ENCODE measurements around the gene VPS13D. TPM values are rescaled to one million over a fixed set of nuclear protein-coding genes. Genes with fewer than 3 reads are reported as not detected.

VPS13D gene
- total RNA-seq, 4 donors from 2014 or later, result 60.9 to 91.6 (median 71.6) TPM

DNA sequence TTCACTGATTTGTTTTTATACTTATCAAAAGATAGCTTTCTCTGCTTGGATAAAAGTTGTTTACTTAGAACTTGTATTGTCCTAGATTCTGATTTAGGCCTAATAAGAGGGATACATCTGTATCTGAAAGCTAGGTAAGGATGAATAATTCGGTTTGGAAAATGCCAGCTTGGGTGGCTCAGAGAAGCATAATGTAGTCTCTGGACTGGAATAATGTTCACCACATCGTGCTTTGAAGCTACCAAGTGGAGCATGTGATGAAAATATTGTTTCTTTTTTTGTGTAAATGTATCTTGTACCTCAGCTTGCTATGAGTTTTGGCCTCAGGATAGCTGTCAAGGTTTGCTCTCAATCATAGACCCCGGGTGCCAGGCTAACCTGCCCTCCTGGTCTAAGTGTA, 49.2 kb downstream of the VPS13D start:
- Histone ChIP-seq H3K27me3 (no peaks in the 10 kb centered on the region), H3K36me3 (peaks cover 6 to 75% of the 10 kb centered on the region in 2 donors), H3K9me3 (no peaks in the 10 kb centered on the region), H3K4me3 (no peak overlapping the region), H3K27ac (no peak overlapping the region), H3K4me1 (no peaks in the 10 kb centered on the region)
- intact Hi-C loops (cut with DNase I; ENCODE audit: low total_unique reads) (loop anchor here (5.0 kb wide), 1 partner anchor 343 kb away; no protein-coding TSS in a partner anchor), in situ Hi-C loops (cut with MboI; ENCODE audit: low sequenced_read_pairs in 4 of 4) (loop anchor here in 1 of 4 donors (10.0 kb wide), 1 partner anchor 64 kb away; no protein-coding TSS in a partner anchor)
- no peak for ATAC-seq
- TF ChIP-seq CTCF (IDR thresholded peaks at IDR 0.05 in 4 of 5, conservative IDR thresholded peaks at IDR 0.05 in 1 of 5) (no peak), POLR2A (IDR thresholded peaks at IDR 0.05) (no peak)
- DNase-seq, result no peak

DNA sequence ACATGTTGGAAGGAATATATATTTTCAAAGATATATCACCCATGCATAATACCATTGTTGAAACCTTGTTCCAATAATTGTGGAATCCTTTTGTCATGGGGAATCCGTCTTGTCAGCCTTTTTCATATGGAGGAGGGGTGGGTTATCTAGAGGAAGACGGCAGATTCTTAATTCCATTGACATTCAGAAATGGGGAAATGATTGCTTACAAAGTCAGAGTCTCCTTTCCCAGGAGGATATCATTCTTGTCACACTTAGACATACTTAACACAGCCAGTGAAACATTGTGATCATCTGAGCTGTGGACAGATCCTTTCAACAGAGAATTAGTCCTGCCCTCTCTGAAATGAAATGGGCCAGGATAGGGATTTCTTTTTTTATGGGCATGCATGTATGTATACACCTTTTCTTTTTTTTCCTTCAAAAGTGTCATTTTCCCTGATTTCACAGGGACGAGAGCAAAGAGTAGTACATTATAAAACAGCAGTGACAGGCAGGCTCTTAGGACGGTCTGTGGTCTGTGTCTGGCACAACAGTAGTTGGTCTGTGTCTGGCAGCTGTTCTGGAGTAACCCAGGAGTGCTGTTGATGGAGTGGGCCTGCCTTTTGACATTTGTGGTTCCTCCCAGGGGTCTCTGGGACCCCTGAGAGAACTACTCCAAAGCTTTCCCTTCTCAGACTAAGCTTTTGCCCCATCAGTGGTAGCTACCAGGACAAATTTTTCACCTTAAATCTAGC, 50.1 kb downstream of the VPS13D start:
- Histone ChIP-seq H3K4me1 (no peaks in the 10 kb centered on the region), H3K27ac (no peak overlapping the region), H3K27me3 (no peaks in the 10 kb centered on the region), H3K4me3 (no peak overlapping the region), H3K9me3 (no peaks in the 10 kb centered on the region), H3K36me3 (peaks cover 6 to 80% of the 10 kb centered on the region in 2 donors)
- DNase-seq (no peak), ATAC-seq (peak in 1 of 2 donors; percentile 34)
- no peak for TF ChIP-seq CTCF (IDR thresholded peaks at IDR 0.05 in 4 of 5, conservative IDR thresholded peaks at IDR 0.05 in 1 of 5)
- TF ChIP-seq POLR2A (IDR thresholded peaks at IDR 0.05), result no peak
- intact Hi-C loops (cut with DNase I; ENCODE audit: low total_unique reads), result loop anchor here (5.0 kb wide), 1 partner anchor 342 kb away; no protein-coding TSS in a partner anchor
- in situ Hi-C loops (cut with MboI; ENCODE audit: low sequenced_read_pairs in 4 of 4), result loop anchor here in 1 of 4 donors (10.0 kb wide), 1 partner anchor 65 kb away; no protein-coding TSS in a partner anchor

- peaks cover 6 to 67% of the 10 kb centered on the region in 2 donors for H3K36me3 ChIP-seq
- no peak for TF ChIP-seq POLR2A (IDR thresholded peaks at IDR 0.05)
- TF ChIP-seq CTCF (IDR thresholded peaks at IDR 0.05 in 4 of 5, conservative IDR thresholded peaks at IDR 0.05 in 1 of 5), result no peak
- intact Hi-C loops (cut with DNase I; ENCODE audit: low total_unique reads), result no loop called here
Measured at GRCh38 chr1:12282142-12282541, 52.3 kb downstream of the VPS13D start.

GRCh38 chr1:12284486-12284885, 54.7 kb downstream of the VPS13D start:
- no peak for ATAC-seq

More at GRCh38 chr1:12282142-12282541, 52.3 kb downstream of the VPS13D start:
- ATAC-seq (no peak), DNase-seq (no peak)
- in situ Hi-C loops (cut with MboI; ENCODE audit: low sequenced_read_pairs in 4 of 4), result no loop called here
- H3K4me3 ChIP-seq, result no peak overlapping the region
- H3K9me3 ChIP-seq, result no peaks in the 10 kb centered on the region
- H3K27me3 ChIP-seq, result no peaks in the 10 kb centered on the region
- peaks cover 0 to 5% of the 10 kb centered on the region in 2 donors for H3K4me1 ChIP-seq
- no peak overlapping the region for H3K27ac ChIP-seq

More at GRCh38 chr1:12284486-12284885, 54.7 kb downstream of the VPS13D start:
- DNase-seq, result no peak
- intact Hi-C loops (cut with DNase I; ENCODE audit: low total_unique reads), result no loop called here
- H3K9me3 ChIP-seq, result no peaks in the 10 kb centered on the region
- H3K4me1 ChIP-seq, result peaks cover 0 to 10% of the 10 kb centered on the region in 2 donors
- H3K4me3 ChIP-seq, result no peak overlapping the region
- H3K27me3 ChIP-seq, result no peaks in the 10 kb centered on the region
- H3K36me3 ChIP-seq, result peaks cover 6 to 51% of the 10 kb centered on the region in 2 donors
- TF ChIP-seq CTCF (IDR thresholded peaks at IDR 0.05 in 4 of 5, conservative IDR thresholded peaks at IDR 0.05 in 1 of 5) (no peak), POLR2A (IDR thresholded peaks at IDR 0.05) (no peak)
- in situ Hi-C loops (cut with MboI; ENCODE audit: low sequenced_read_pairs in 4 of 4), result no loop called here
- H3K27ac ChIP-seq, result no peak overlapping the region
